Activated CD8-positive, alpha-beta memory T cell treated with anti-CD3 and anti-CD28 coated beads, Interleukin-2, amount 50 U/mL, for 1 hour (primary cell): Measurements from ENCODE around the gene CDKAL1.
"Not testable (repeated sequence)": the region's sequence is repeated elsewhere in the genome, so short reads cannot be mapped to it uniquely, and the experiment has no call there.

ENCODE experiments used
- DNase-seq: peaks from one replicate; pipeline ENCODE4 v3.0.0-alpha.2; 2020; ENCODE audit errors: extremely low read depth

Gene CDKAL1

DNA sequence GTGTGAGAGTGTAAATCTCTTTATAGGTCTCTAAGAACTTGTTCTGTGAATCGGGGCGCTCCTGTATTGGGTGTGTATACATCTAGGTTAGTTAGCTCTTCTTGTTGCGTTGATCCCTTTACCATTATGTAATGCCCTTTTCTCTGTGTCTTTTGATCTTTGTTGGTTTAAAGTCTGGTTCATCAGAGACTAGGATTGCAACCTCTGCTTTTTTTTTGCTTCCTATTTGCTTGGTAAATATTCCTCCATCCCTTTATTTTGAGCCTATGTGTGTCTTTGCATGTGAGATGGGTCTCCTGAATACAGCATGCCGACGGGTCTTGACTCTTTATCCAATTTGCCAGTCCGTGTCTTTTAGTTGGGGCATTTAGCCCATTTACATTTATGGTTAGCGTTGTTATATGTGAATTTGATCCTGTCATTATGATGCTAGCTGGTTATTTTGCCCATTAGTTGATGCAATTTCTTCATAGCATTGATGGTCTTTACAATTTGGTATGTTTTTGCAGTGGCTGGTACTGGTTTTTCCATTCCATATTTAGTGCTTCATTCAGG lies 60.1 kb downstream of the CDKAL1 start:
- not testable (repeated sequence) for DNase-seq

DNA sequence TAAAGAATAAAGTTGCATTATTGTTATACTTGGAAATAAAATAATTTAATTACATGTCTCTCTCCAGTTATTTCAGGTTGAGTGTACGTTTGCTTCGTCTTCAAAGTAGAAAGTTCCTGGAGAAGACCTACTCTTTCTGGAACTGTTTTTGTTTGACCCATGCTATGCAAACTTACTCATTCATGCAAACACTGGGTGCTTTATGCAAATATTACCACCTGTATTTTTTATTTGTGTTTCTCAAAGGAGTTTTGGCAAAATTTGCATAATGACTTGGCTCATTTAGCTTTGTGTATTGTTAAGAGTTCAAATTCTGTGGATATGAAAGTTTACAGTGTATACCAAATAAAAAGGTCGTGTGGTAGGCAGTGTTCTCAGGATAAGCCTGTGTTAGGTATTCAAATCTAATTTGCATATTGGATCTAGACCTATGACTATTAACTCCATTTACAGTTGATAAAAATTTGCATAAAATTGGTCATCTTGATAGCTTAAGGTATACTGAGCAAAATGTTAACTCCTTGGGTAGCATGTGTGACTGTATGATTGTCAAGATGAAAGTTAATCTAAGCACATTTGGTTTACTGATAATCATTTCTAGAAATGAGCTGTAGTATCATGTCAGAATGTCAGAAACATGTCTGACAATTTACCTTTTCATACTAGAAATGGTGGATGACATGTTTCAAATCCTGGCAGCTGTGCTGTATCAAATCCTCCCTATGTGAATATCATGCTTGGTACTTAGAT lies 65.2 kb downstream of the CDKAL1 start:
- DNase-seq, result no peak

DNA sequence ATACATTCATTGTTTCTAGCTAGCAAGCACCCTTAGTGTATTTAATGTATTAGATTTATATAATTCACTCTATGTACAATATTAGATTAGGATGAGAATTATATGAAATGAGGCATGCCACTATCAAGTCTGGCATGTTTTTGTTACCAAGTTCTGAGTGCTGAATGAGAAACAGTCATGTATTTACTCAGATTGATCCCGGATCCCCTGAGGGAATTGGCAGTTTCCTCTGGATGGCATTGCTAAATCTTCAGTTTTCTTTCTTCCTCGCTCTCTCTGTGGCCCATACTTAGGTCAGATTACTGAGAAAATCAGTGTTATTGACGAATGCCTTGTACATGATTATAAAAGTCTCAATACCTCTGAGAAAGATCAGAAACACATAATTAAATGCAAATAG lies 66.6 kb downstream of the CDKAL1 start:
- no peak for DNase-seq

DNA sequence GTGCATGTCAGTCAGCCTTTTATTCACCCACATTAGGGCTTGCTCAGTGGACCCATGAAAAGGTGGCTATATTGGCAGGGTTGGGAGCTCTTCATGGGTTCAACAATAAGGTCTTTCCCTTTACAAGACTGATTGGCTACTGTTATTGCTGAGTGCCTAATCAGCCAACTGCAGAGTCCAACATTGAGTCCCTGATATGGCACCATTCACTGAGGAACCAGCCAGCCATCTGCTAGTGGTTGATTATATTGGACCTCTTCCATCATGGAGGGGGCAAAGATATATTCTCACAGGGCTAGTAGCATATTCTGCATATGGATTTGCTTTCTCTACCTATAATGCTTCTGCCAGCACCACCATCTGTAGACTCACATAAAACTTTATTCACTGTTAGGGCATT lies 69.9 kb downstream of the CDKAL1 start:
- no peak for DNase-seq

DNA sequence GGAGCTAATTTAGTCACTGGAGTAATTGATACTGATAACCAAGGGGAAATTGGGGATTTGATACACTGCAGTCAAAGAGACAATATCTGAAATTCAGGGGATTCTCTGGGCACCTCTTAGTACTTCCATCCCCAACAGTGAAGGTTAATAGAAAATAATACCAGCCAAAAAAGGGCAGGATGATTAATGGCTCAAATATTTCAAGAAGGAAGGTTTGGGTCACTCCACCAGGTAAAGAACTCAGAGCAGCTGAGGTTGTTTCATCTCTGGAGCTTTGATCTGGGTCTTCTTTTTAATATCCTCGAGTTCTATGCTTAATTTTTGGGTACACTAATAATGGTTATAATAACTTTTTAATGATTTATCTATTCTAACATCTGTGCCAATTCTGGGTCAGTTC lies 70.8 kb downstream of the CDKAL1 start:
- DNase-seq, result no peak

DNA sequence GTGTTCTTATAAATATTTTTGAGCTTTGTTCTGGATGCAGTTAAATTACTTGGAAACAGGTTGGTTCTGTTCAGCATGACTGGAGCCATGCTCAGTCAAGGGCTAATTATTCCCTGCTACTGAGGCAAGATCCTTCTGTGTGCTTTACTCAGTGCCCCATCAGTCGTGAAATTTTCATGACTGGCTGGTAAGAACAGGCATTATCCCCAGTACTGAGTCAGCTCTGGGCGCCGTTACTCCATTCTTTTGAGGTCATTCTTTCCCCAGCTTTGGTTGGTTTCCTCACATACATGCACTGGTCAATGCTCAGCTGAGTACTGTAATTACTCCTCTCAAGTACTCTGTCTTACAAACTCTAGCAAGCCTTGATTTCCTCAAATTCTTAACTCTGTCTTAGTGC lies 71.3 kb downstream of the CDKAL1 start:
- no peak for DNase-seq

DNA sequence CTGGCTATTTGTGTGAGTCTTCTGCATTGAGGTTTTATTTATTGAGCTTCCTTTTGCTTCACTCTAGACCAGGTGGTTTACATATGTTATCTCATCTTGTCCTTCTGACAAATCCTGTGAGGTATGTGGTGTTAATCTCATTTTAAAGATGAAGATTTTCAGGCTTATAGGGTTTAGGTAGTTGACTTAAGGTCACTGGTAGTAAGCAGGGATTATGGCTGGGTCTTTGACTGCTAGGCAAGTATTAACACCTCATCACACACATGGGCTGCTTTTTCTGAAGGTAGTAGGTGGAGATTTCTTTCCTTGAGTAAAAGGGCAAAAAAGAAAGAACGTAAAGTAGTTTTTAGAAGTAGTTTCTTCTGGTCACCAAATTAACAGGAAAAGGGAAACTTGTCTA lies 72.6 kb downstream of the CDKAL1 start:
- no peak for DNase-seq

DNA sequence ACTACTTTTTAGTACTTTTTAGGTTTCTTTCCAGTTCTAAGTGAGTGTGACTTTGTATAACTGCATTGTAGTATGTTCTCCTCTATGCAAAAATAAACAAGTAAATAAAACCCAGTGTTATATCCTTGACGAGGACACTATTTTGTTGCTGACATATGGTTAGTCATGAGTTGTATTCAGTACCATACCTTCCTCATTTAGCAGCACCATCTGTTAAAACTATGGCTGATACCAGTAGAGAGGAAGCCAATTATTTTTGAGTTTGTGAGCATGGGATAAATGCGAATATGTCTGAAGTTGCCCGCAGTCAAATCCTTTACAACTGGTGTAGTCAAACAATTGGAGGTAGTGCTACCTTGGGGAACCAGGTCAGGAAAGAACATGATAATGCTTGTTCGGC lies 74.1 kb downstream of the CDKAL1 start:
- DNase-seq, result no peak

DNA sequence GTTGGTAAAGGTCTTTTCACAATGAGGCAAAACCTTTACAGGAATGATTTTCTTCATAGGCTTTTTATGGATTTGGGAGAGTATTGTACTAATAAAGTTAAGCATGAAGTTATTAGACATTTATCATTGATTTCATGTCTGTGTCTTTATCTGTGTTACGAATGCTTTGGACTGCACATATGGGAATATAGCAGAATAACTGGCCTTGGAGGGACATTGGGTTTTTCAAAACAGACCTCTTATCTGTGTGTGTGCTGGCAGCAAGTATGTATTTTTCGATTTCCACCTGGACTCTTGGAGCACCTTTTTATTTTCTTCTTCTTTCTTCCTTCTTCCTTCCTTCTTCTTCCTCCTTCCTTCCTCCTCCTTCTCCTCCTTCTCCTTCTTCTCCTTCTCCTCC lies 74.6 kb downstream of the CDKAL1 start:
- no peak for DNase-seq

DNA sequence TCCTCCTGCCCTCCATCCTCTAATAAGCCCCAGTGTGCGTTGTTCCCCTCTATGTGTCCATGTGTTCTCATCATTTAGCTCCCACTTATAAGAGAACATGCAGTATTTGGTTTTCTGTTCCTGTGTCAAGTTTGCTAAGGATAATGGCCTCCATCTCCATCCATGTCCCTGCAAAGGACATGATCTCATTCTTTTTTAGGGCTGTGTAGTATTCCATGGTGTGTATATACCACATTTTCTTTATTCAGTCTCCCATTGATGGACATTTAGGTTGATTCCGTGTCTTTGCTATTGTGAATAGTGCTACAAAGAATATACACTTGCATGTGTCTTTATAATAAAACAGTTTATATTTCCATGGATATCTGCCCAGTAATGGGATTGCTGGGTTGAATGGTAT lies 75.7 kb downstream of the CDKAL1 start:
- DNase-seq, result not testable (repeated sequence)

DNA sequence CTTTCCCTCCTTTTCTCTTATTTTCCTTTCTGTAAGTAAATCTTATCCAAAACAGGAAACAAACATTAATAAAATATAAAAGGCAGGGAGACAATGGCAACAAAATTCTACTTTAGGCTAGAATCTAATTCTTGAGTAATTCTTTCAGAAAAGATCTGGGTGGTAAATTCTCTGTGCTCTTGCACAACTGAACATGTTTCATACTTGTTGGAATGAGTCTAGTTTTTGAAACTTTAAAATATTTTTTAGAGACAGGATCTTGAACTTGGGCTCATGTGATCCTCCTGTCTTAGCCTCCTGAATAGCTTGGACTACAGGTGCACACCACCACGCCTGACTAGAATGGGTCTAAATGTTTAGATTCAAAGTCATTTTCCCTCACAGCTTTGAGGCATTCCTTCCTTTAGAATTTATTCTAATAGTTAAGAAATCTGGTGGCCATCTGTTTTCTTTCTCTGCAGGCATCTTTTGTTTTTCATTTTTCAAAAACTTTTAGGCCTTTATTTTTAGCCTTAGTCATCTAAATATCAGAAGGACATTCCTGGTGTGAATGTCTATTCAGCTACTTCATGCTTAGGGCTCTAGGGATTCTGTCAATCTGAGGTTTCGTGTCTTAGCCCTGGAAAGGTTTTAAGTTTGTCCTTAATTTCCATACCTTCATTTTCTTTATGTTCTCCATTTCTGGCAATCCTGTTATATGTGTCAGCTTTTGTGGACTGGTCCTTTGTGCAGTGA lies 76.5 kb downstream of the CDKAL1 start:
- no peak for DNase-seq

DNA sequence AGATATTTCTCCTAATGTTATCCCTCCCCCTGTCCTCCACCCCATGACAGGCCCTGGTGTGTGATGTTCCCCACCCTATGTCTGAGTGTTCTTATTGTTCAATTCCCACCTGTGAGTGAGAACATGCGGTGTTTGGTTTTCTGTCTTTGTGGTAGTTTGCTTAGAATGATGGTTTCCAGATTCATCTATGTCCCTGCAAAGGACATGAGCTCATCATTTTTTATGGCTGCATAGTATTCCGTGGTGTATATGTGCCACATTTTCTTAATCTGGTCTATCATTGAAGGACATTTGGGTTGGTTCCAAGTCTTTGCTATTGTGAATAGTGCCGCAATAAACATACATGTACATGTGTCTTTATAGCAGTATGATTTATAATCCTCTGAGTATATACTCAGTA lies 83.3 kb downstream of the CDKAL1 start:
- DNase-seq, result not testable (repeated sequence)

DNA sequence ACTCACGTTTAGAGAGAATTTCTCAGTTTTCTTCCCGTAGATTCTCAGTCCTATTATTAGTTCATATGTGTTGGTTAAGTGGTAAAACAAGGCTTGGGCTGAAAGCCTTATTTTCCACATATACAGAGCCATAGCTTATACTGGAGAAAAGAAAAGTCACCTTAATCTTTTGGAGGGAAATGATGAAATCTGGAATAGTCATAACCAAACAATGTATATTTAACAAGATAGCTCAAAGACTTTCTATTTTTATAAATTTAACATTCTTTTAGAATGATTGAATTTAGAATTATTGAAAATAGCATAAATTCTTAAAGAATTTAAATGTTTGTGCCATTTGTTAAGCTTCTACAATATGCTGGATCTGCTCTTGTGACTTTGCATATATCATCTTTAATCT lies 85.8 kb downstream of the CDKAL1 start:
- DNase-seq, result no peak

DNA sequence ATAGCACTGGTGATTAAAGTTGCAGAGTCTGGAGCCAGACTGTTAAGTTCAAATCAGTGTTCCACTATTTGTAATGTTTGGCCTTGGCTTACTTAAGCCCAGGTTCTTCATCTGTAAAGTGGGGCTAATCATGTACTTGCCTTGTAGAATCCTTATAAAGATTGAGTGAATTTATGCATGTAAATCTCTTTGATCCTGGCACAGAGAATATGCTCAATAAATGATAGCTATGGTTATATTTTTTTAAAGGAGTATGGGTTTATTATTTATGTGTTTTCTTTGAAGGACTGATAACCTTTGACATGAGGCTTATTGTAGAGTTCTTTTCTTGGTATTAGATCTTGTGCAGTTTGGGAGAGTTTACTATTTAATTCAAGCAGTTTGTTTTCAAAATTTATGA lies 89.5 kb downstream of the CDKAL1 start:
- DNase-seq, result no peak

DNA sequence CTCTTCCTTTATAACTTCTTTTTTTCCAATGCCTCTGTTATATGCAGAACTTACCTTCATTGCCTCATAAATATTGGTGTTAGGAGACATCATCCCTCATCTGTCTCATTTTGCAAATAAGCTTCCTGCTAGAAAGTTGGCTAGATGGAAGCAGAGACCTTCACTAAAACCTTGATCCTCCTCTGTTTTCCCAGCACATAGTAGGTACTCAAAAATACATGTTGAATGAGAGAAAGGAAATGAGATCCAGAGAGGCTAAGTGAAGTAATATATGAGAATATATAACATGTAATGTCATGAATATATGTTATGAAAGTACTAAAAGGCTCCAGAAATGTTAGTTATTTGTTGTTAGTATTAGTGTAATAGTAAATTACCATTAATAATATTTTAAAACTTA lies 91.9 kb downstream of the CDKAL1 start:
- no peak for DNase-seq

DNA sequence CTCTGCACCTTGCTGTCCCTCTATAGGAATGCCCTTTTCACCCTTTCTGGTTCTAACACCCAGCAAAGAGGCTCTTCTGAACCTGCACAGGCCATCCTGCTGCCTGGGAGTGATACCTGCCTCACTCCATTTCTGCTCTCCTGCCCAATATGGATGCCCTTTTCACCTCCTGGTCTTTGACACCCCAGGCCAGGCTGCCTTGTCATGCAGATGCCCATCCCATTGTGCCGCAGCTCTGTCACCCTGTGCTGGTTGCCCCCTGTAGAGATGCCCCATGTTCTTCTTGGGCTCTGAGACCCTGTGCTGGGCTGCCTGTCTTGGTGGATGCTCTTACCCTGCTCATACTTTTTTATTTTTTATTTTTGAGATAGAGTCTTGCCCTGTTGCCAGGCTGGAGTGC lies 95.3 kb downstream of the CDKAL1 start:
- no peak for DNase-seq

DNA sequence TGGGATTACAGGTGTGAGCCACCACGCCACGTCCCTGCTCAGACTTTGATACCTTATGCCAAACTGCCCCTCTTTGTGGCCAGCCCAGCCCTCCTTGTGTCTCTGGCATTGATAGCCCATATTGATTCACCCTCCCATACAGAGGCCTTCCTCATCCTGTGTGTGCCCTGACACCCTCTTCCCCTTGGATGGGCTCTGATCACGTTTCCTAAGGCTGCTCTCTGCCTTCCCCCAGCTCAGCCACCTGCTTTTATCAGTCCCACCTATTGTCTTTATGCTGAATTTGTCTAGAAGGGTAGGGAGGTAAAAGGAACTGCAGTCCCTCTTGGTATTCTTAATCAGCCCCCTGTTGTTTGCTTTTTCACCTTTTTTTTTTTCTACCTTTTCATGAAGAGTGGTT lies 95.9 kb downstream of the CDKAL1 start:
- DNase-seq, result no peak

DNA sequence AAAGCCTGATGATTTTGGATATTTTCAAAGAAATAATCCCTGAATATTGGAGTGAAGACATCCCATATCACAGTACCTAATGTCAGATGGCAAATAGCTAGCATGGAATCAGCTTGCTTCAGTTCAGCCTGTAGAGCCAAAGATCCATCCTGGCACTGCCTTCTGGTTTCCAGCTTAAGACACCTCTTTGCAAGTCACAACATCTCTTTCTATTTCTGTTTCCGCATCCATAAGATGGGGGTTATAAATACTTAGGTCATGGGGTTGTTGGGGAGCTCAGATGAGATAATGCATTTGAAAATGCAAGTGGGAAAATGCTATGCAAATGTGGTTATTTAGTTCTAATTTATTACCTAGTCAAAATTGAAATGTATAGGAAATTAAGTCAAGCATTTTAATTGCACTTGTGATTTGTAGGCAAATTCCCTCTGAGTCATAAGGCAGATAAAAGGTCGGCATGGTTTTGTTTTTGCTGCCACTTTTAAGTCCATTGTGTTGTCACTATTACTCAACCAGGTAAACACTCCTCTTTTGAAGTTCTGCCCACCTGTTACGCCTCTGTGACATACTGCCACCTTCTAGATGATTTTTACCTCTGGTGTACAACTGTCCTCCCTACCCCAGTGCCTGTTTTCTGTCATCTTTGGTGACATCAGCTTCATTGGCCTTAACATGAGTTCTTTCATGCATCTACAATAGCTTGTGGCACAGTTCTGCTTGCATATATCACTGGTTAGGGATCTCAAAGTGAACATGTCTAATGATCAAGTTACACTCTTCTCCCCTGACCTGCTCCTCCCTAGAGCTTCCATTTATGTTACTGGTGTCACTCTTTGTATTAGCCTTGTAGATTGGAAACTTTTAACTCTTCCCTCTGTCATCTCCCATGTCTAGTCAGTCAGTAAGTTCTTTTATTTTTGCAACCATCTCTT lies 96.6 kb downstream of the CDKAL1 start:
- no peak for DNase-seq

DNA sequence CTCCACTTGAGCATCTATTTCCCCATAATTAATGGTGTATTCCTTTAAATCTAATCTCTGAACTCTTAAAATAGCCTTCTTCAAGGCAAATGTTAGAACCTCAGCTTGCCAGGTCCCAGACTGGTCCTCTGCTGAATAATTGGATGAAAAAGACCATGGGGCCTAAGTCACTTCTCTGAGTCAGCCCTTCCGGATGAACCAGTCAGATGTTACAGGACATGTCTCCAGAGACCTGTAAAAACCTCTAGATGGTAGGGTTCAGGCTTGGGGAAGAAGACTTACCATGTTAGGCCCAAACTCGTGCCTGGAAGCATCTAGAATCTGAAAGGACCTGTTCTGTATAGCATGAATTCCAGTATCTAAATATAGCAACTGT lies 97.3 kb downstream of the CDKAL1 start:
- no peak for DNase-seq

DNA sequence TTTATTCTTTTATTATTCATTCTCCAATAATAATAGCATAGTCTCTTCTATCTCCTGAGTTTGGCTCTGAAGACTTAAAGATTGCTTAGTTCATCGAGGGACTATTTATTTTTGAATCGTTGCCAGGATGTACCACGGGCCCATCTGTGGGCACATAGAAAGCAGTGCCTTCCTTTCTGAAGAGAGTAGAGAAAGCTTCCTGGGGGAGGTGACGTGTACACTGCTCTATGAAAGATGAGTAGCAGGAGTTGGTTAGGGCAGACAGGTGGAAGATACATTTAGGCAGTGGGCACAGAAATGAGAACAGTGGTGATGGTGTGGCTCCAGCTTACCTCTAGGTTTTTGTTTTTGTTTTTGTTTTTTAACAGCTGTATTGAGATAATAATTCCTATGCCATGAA lies 98.4 kb downstream of the CDKAL1 start:
- DNase-seq, result no peak

DNA sequence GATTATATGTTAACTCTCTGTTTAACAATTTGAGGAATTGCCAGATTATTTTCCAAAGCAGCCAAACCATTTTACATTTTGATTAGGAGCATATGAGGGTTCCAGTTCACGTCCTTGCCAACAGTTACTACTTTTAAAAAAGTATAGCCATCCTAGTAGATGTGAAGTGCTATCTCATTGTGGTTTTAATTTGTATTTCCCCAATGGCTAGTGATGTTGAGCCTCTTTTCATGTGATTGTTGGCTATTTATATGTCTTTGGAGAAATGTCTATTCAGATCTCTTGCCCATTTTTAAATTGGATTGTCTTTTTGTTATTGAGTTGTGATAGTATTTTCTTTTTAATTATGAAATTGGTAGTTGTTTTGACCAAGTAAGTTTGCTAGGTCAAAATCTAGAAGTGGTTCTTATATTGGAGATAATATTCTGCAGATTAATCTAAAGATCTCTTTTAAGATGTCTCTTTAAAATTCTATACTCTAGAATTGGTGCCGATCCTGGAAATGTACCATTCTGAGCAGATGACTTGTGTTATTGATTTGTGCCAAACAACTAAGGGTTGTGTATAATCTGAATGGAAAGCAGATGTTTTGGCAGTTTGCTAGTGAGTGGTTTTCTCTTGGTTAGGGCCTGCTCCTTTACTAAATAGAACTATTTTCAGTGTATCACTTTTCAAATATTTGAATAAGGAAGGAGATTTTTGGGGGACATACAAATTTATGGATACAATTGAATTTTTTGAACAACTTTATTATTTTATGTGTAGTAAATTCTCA lies 99.5 kb downstream of the CDKAL1 start:
- no peak for DNase-seq
